Right lobe of liver (tissue), 6 donors: Measurements from ENCODE around the gene SPATA31D1. TPM values are rescaled to one million over a fixed set of nuclear protein-coding genes. Genes with fewer than 3 reads are reported as not detected.
"Not testable (repeated sequence)": the region's sequence is repeated elsewhere in the genome, so short reads cannot be mapped to it uniquely, and the experiment has no call there.

Source experiments
- ATAC-seq, 4 donors: fragments of 200-7000 bp; cut with Tn5 transposase; one replicate each; pipeline ENCODE4 v1.9.1; 2020; ENCODE audit warnings: mild to moderate bottlenecking in 4 of 4, moderate library complexity in 4 of 4
- DNase-seq, 3 donors: peaks; one replicate each; pipeline ENCODE4 v3.0.0-alpha.2; 2020
- H3K27ac ChIP-seq, 3 donors: fragments of 200-600 bp; one replicate each; pipeline ENCODE4 v1.8.0; 2022
- H3K27me3 ChIP-seq, 2 donors: fragments of 200-600 bp; one replicate each; pipeline ENCODE4 v1.8.0; 2022
- H3K36me3 ChIP-seq, 4 donors: fragments of 200-600 bp; sonication (generic) in 1 of 4; one replicate each; pipeline versions ENCODE4 v1.5.1 to v1.8.0; 2017 to 2022; ENCODE audit warnings: control low read depth in 1 of 4
- H3K4me1 ChIP-seq, 4 donors: fragments of 200-600 bp; sonication (generic) in 1 of 4; one replicate each; pipeline versions ENCODE4 v1.5.1 to v1.8.0; 2017 to 2022; ENCODE audit warnings: control low read depth in 1 of 4
- H3K4me3 ChIP-seq, 3 donors: fragments of 200-600 bp; one replicate each; pipeline ENCODE4 v1.8.0; 2022
- H3K9me3 ChIP-seq, 4 donors: fragments of 200-600 bp; sonication (generic) in 1 of 4; one replicate each; pipeline versions ENCODE4 v1.5.1 to v1.8.0; 2017 to 2022; ENCODE audit warnings: control low read depth in 1 of 4
- CTCF ChIP-seq, 4 donors: fragments of 200-600 bp in 3 of 4; fragments of 450-650 bp in 1 of 4; IDR thresholded peaks; one replicate each; pipeline versions ENCODE4 v1.5.1 to v1.8.0; 2016 to 2022; ENCODE audit warnings: antibody characterized with exemption in 4 of 4, mild to moderate bottlenecking in 2 of 4
- POLR2A ChIP-seq: fragments of 450-650 bp; IDR thresholded peaks from one replicate; pipeline ENCODE4 v1.6.1; 2017; ENCODE audit warnings: antibody characterized with exemption, mild to moderate bottlenecking
- WGBS: methylation state at CpG from one replicate; pipeline ENCODE4 v1.1.6; 2018; ENCODE audit warnings: low coverage, low lambda C conversion rate; ENCODE audit not compliant: insufficient coverage; ENCODE audit errors: missing lambda C conversion rate; 5-methylcytosine and 5-hydroxymethylcytosine counted together
- intact Hi-C, 2 donors: fragments of 100-400 bp; cut with DNase I; formaldehyde crosslinking; loops; one replicate each; pipeline versions ENCODE4 v1.11.2 to v1.14.1; 2022
- long read RNA-seq: library from polyadenylated mRNA; unstranded; transcript quantifications from one replicate; pipeline ENCODE4 v2.0.0, GENCODE V29; 2019
- total RNA-seq, 6 experiments: library from RNA; depleted of rRNA in 2 of 6; stranded (reverse); fragments of >200 nt in 2 of 6; fragmentation: NEBNext Ultra II Directional in 3 of 6; extraction: Animal tissue kit (Norgen Biotek cat#: 25700) in 3 of 6; gene quantifications; one replicate each; pipeline versions ENCODE4 v1.1.0 to v1.2.4, GENCODE V29; 2016 to 2023
- donor health status: DM: no; HTN: yes; CAD: no.
- donor health status: DM: no; HTN: no; CAD: no.
- donor health status: DM: no; HTN: no; CAD: no.
- donor health status: DM: no; HTN: yes; CAD: no.
- donor health status: DM: no; HTN: yes; CAD: no.

The SPATA31D1 gene
- total RNA-seq = not detected
- long read RNA-seq = 0 reads

GRCh38 chr9:81988472-81988871 is at the start of gene SPATA31D1:
Gene SPATA31D1, plus strand, starts transcription at chr9:81988772. Its CDS starts 47 bp downstream, at chr9:81988819.
- DNase-seq, intact Hi-C loops, ATAC-seq, H3K4me3 ChIP-seq, H3K27me3 ChIP-seq, H3K4me1 ChIP-seq, H3K36me3 ChIP-seq, H3K27ac ChIP-seq, H3K9me3 ChIP-seq: not testable (repeated sequence)
- 100% methylated on average over 1 of the region's 1 CpG for WGBS

GRCh38 chr9:81943393-81943792 is 45.2 kb upstream of the SPATA31D1 start, which contains the start of gene SPATA31D3:
Gene SPATA31D3, plus strand, starts transcription at chr9:81943500. Its CDS starts 86 bp downstream, at chr9:81943586.
- ATAC-seq, H3K4me1 ChIP-seq, intact Hi-C loops, H3K27me3 ChIP-seq, H3K27ac ChIP-seq, DNase-seq, H3K36me3 ChIP-seq, H3K4me3 ChIP-seq, H3K9me3 ChIP-seq: not testable (repeated sequence)
- WGBS = no CpG with 5 or more reads among the region's 2 CpGs

GRCh38 chr9:81948650-81949049 is 39.9 kb upstream of the SPATA31D1 start:
- no CpG with 5 or more reads among the region's 3 CpGs for WGBS
- H3K4me1 ChIP-seq, H3K27me3 ChIP-seq, H3K9me3 ChIP-seq, H3K27ac ChIP-seq, ATAC-seq, H3K4me3 ChIP-seq, DNase-seq, intact Hi-C loops, H3K36me3 ChIP-seq: not testable (repeated sequence)

GRCh38 chr9:81953096-81953495 is 35.5 kb upstream of the SPATA31D1 start:
- WGBS = 100% methylated on average over 1 of the region's 1 CpG
- H3K4me1 ChIP-seq = no peaks in the 10 kb centered on the region
- ATAC-seq (no peak), DNase-seq (no peak)
- H3K36me3 ChIP-seq = no peaks in the 10 kb centered on the region
- intact Hi-C loops = no loop called here
- H3K27ac ChIP-seq = no peak overlapping the region
- no peak for TF ChIP-seq CTCF (IDR thresholded peaks at IDR 0.05)
- TF ChIP-seq POLR2A = no peak
- H3K27me3 ChIP-seq = no peaks in the 10 kb centered on the region
- H3K9me3 ChIP-seq = no peaks in the 10 kb centered on the region
- no peak overlapping the region for H3K4me3 ChIP-seq

- no peak for TF ChIP-seq CTCF (IDR thresholded peaks at IDR 0.05)
- no peak for TF ChIP-seq POLR2A
- H3K4me3 ChIP-seq = no peak overlapping the region
- H3K27ac ChIP-seq = no peak overlapping the region
- H3K27me3 ChIP-seq = no peaks in the 10 kb centered on the region
- H3K36me3 ChIP-seq = no peaks in the 10 kb centered on the region
- ATAC-seq = no peak
- no peak for DNase-seq
- no peaks in the 10 kb centered on the region for H3K4me1 ChIP-seq
- H3K9me3 ChIP-seq = no peaks in the 10 kb centered on the region
- intact Hi-C loops = no loop called here
These were observed 32.9 kb upstream of the SPATA31D1 start for GRCh38 chr9:81955625-81956024.

- no peaks in the 10 kb centered on the region for H3K27me3 ChIP-seq
- H3K4me1 ChIP-seq = no peaks in the 10 kb centered on the region
- TF ChIP-seq CTCF (IDR thresholded peaks at IDR 0.05) (no peak), POLR2A (no peak)
- ATAC-seq (no peak), DNase-seq (no peak)
- no peaks in the 10 kb centered on the region for H3K9me3 ChIP-seq
- intact Hi-C loops = no loop called here
- H3K27ac ChIP-seq = no peak overlapping the region
- H3K36me3 ChIP-seq = no peaks in the 10 kb centered on the region
- 61% methylated on average over 6 of the region's 6 CpGs for WGBS
- H3K4me3 ChIP-seq = no peak overlapping the region
These were observed 24.1 kb upstream of the SPATA31D1 start for GRCh38 chr9:81964218-81965171.
